Neuron (in vitro differentiated cells): ENCODE data around the gene PSMD1.
"Not testable (repeated sequence)": the region's sequence is repeated elsewhere in the genome, so short reads cannot be mapped to it uniquely, and the experiment has no call there.

Experiments
- H2AFZ ChIP-seq: one replicate; pipeline ENCODE4 v1.6.1; 2013; ENCODE audit warnings: low read depth, mild to moderate bottlenecking, inconsistent platforms, low read length, moderate library complexity
- H3K27me3 ChIP-seq: one replicate; pipeline ENCODE4 v1.6.1; 2013; ENCODE audit warnings: low read length; ENCODE audit not compliant: insufficient read depth
- H3K36me3 ChIP-seq: one replicate; pipeline ENCODE4 v1.6.1; 2013; ENCODE audit warnings: low read length; ENCODE audit not compliant: insufficient read depth
- H3K4me1 ChIP-seq: one replicate; pipeline ENCODE4 v1.6.1; 2013; ENCODE audit warnings: low read length; ENCODE audit not compliant: insufficient read depth
- H3K4me3 ChIP-seq: 2 replicates; pipeline ENCODE4 v1.5.1; 2013; ENCODE audit warnings: mild to moderate bottlenecking, low read length, moderate library complexity
- H3K9me3 ChIP-seq: one replicate; pipeline ENCODE4 v1.6.1; 2013; ENCODE audit warnings: low read length

Gene PSMD1

GRCh38 chr2:231052494-231053451, 3.9 kb upstream of the PSMD1 start:
- H3K4me1 ChIP-seq, result peaks cover 20% of the 10 kb centered on the region
- H3K36me3 ChIP-seq, result no peaks in the 10 kb centered on the region
- peak overlapping the region; percentile 56 for H3K4me3 ChIP-seq
- H2AFZ ChIP-seq, result peak overlapping the region; percentile 68
- no peaks in the 10 kb centered on the region for H3K9me3 ChIP-seq
- H3K27me3 ChIP-seq, result no peaks in the 10 kb centered on the region

DNA sequence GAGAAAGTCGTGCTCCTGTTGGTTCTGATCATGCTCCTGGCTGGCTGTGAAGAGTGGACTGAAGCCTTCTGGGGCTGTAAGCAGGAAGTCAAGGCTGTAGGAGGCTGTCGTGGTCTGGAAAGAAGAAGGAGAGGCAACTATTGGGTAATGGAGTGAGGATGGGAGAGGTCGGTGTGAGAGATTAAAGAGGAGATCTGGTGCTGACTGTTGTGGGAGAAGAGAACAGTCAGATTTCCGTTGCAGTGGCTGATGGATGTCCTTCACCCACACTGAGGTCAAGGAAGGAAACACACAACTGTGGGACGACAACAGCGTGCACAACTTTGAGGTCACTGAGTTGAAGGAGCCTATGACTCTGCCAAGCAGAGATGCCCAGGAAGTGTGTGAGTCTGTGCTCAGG, 2.8 kb upstream of the PSMD1 start:
- Histone ChIP-seq H3K4me1 (peaks cover 30% of the 10 kb centered on the region), H2AFZ (no peak overlapping the region), H3K9me3 (no peaks in the 10 kb centered on the region), H3K4me3 (no peak overlapping the region), H3K27me3 (no peaks in the 10 kb centered on the region), H3K36me3 (no peaks in the 10 kb centered on the region)

- peaks cover 17% of the 10 kb centered on the region for H3K36me3 ChIP-seq
- peak overlapping the region; percentile 99 for H3K4me3 ChIP-seq
- H3K4me1 ChIP-seq, result peaks cover 25% of the 10 kb centered on the region
- H3K9me3 ChIP-seq, result no peaks in the 10 kb centered on the region
- H2AFZ ChIP-seq, result no peak overlapping the region
- no peaks in the 10 kb centered on the region for H3K27me3 ChIP-seq
These were observed 923 bp downstream of the PSMD1 start for GRCh38 chr2:231057590-231057989.

GRCh38 chr2:231058761-231059550, 2.3 kb downstream of the PSMD1 start:
- no peak overlapping the region for H3K4me3 ChIP-seq
- peaks cover 23% of the 10 kb centered on the region for H3K4me1 ChIP-seq
- H3K27me3 ChIP-seq, result no peaks in the 10 kb centered on the region
- H2AFZ ChIP-seq, result no peak overlapping the region
- peaks cover 30% of the 10 kb centered on the region for H3K36me3 ChIP-seq
- no peaks in the 10 kb centered on the region for H3K9me3 ChIP-seq

GRCh38 chr2:231059756-231060155, 3.1 kb downstream of the PSMD1 start:
- Histone ChIP-seq H3K4me3 (no peak overlapping the region), H3K36me3 (peaks cover 38% of the 10 kb centered on the region), H3K27me3 (no peaks in the 10 kb centered on the region), H2AFZ (no peak overlapping the region), H3K9me3 (no peaks in the 10 kb centered on the region), H3K4me1 (peaks cover 23% of the 10 kb centered on the region)

- H3K4me1 ChIP-seq, result peaks cover 18% of the 10 kb centered on the region
- H3K9me3 ChIP-seq, result no peaks in the 10 kb centered on the region
- no peak overlapping the region for H3K4me3 ChIP-seq
- no peaks in the 10 kb centered on the region for H3K27me3 ChIP-seq
- H2AFZ ChIP-seq, result no peak overlapping the region
- H3K36me3 ChIP-seq, result peaks cover 60% of the 10 kb centered on the region
These were observed 6.1 kb downstream of the PSMD1 start for GRCh38 chr2:231062776-231063175.

DNA sequence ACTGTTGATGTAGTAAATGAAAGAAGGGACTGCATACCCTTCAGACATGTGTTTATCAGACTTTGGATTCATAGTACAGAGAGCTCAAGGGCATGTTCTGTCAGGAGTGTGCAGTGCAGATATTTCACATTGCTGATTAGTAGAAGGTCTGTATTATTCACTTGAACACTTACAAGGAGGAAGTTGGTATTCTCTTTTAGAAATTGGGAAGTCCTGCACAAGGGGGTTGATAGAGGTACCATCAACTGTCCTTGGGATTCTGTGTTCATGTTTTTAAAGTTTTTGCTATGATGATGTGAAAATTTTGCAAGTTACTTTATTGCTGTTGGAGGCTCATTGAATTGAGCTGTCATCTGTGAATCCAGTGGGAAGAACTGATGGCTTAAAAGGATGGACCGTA, 6.7 kb downstream of the PSMD1 start:
- peaks cover 66% of the 10 kb centered on the region for H3K36me3 ChIP-seq
- peaks cover 13% of the 10 kb centered on the region for H3K4me1 ChIP-seq
- no peaks in the 10 kb centered on the region for H3K9me3 ChIP-seq
- no peaks in the 10 kb centered on the region for H3K27me3 ChIP-seq
- H3K4me3 ChIP-seq, result no peak overlapping the region
- no peak overlapping the region for H2AFZ ChIP-seq

DNA sequence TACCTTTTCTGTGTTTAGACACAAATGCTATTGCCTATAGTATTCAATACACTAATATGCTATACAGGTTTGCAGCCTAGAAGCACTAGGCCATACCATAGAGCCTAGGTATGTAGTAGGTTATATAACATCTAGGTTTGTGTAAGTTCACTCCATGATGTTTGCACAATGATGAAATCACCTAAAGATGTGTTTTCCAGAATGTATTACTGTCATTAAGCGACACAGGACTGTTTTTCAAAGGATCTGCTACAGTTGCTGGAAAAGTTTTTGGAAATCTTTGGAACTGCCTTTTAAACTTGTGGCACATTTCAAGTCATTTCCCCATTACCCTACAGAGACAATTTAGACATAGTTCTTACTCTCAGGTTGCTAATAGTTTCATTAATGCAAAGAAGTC, 9.3 kb downstream of the PSMD1 start:
- H3K36me3 ChIP-seq, result peaks cover 83% of the 10 kb centered on the region
- H2AFZ ChIP-seq, result no peak overlapping the region
- H3K27me3 ChIP-seq, result no peaks in the 10 kb centered on the region
- no peak overlapping the region for H3K4me3 ChIP-seq
- no peaks in the 10 kb centered on the region for H3K4me1 ChIP-seq
- no peaks in the 10 kb centered on the region for H3K9me3 ChIP-seq

DNA sequence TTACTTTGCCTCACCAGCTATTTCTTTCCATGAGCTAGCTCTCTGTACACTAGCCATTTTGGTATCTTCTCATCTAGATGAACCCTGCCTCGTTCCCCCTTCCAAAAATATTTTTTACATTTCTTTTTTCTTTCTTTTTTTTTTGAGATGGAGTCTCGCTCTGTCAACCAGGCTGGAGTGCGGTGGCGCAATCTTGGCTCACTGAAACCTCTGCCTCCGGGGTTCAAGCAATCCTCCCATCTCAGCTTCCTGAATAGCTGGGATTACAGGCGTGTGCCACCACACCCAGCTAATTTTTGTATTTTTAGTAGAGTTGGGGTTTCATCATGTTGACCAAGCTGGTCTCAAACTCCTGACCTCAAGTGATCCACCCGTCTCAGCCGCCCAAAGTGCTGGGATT, 10.9 kb downstream of the PSMD1 start:
- not testable (repeated sequence) for H3K4me1 ChIP-seq, H3K27me3 ChIP-seq, H2AFZ ChIP-seq, H3K4me3 ChIP-seq, H3K9me3 ChIP-seq
- H3K36me3 ChIP-seq, result peaks cover 78% of the 10 kb centered on the region

DNA sequence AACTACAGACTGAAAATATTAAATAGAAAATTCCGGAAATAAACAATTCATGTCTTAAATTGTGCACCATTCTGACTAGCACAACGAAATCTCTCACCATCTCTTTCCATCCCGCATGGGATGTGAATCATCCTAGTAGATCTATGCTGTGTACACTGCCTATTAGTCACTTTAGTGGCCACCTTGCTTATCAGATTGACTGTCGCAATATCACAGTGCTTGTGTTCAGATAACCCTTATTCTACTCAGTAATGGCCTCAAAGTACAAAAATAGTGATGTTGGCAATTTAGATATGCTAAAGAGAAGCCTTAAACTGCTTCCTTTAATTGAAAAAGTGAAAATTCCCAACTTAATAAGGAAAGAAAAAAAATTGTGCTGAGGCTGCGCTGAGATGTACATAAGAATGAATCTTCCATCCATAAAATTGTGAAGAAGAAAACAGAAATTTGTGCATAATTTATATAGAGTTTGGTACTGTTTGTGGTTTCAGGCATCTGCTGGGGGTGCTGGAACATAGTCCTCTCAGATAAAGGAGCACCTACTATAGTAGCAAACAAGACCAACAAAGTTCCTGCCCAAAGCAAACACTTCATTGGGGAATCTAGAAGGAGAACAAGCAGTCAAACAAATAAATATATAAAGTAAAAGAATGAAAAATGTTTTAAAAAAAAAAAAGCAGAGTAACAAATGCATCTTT, 12.0 kb downstream of the PSMD1 start:
- Histone ChIP-seq H3K4me1 (no peaks in the 10 kb centered on the region), H3K4me3 (no peak overlapping the region), H3K9me3 (no peaks in the 10 kb centered on the region), H2AFZ (no peak overlapping the region), H3K36me3 (peaks cover 75% of the 10 kb centered on the region), H3K27me3 (no peaks in the 10 kb centered on the region)

DNA sequence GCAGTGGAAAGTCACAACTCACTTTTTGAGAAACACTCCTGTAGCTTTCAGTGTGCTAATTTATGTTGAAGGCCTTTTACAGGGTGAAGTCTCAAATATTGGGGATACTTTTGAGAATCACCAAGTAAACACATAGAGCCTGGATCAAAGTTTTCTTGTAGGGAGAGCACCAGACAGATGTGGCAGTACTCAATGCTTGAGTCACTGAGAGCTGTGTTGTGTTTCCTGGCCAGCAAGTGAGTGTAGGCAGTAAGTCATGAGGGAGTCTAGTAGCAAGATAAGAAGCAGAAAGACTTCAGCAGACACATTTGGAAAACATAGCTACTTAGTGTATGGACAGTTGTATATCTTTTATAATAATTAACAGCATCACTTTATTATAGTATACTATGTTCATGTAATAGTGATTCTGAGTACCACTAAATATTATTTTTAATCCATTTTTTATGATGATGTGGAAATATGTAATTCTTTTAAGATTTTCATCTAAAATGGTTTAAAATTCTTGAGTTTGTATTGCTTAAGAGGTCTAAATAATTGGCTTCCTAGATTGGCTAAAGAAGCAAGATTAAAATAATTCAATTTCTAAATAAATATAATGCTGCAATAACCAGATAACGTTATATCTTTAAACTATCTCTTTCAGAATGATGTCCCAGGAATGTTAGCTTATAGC, 12.8 kb downstream of the PSMD1 start:
- Histone ChIP-seq H3K4me3 (no peak overlapping the region), H3K27me3 (no peaks in the 10 kb centered on the region), H3K36me3 (peaks cover 71% of the 10 kb centered on the region), H3K4me1 (no peaks in the 10 kb centered on the region), H3K9me3 (no peaks in the 10 kb centered on the region), H2AFZ (no peak overlapping the region)

GRCh38 chr2:231084565-231084964, 27.9 kb downstream of the PSMD1 start:
- no peaks in the 10 kb centered on the region for H3K4me1 ChIP-seq
- H3K36me3 ChIP-seq, result peaks cover 89% of the 10 kb centered on the region
- H3K27me3 ChIP-seq, result no peaks in the 10 kb centered on the region
- no peak overlapping the region for H3K4me3 ChIP-seq
- no peak overlapping the region for H2AFZ ChIP-seq
- no peaks in the 10 kb centered on the region for H3K9me3 ChIP-seq
